ENCODE measurements around the gene GPC5. TPM values are rescaled to one million over a fixed set of nuclear protein-coding genes. Genes with fewer than 3 reads are reported as not detected.

GPC5 gene
- total RNA-seq, 1 experiment from 2014 or later, result 0.15 TPM

- peaks cover 13% of the 10 kb centered on the region; the same call in 1 of the 2 replicates for H3K27me3 Mint-ChIP-seq (ENCODE audit: low read depth)
- H3K36me3 Mint-ChIP-seq (ENCODE audit: insufficient read depth in 1 of 3, low read depth in 3 of 3), result no peaks in the 10 kb centered on the region
- no CpG with 5 or more reads among the region's 5 CpGs for WGBS (ENCODE audit: extremely low coverage, insufficient read length, low lambda C conversion rate)
- H4K5ac ChIP-seq (ENCODE audit: insufficient read length, low read depth, low read length), result no peak overlapping the region
- no peak overlapping the region for H2BK15ac ChIP-seq (ENCODE audit: low read depth, low read length)
- H2BK5ac ChIP-seq (ENCODE audit: insufficient read length, low read length), result no peak overlapping the region
- H3K23me2 ChIP-seq (ENCODE audit: insufficient read length, low read depth, low read length, poor library complexity, severe bottlenecking), result no peaks in the 10 kb centered on the region
- H3K4me3 Mint-ChIP-seq, result no peak overlapping the region
- H3T11ph ChIP-seq (ENCODE audit: low read length), result no peak overlapping the region
- H3K23ac ChIP-seq (ENCODE audit: insufficient read length, low read depth, low read length), result no peak overlapping the region
- H3K79me1 ChIP-seq (ENCODE audit: insufficient read depth, low read depth, low read length, poor library complexity, severe bottlenecking), result no peaks in the 10 kb centered on the region
- H3K14ac ChIP-seq (ENCODE audit: insufficient read depth, low read length), result no peak overlapping the region
- H3K27ac ChIP-seq (ENCODE audit: insufficient read length, low read depth, low read length), result no peak overlapping the region
- peaks cover 0 to 2% of the 10 kb centered on the region in 2 experiments; a peak in 1 of 4 replicates for H3K4me1 Mint-ChIP-seq
- DNase-seq, result no peak
- H3K27me3 ChIP-seq (ENCODE audit: insufficient read depth, low read length), result no peaks in the 10 kb centered on the region
- no peak overlapping the region for H2BK20ac ChIP-seq (ENCODE audit: low read depth, low read length, poor library complexity, severe bottlenecking)
- no peak overlapping the region for H2BK12ac ChIP-seq (ENCODE audit: insufficient read length, low read depth, low read length)
- H2BK120ac ChIP-seq (ENCODE audit: low read depth, low read length, poor library complexity, severe bottlenecking), result no peak overlapping the region
- H3K27ac Mint-ChIP-seq, result no peak overlapping the region
- TF ChIP-seq CTCF (conservative IDR thresholded peaks at IDR 0.05), result no peak
- no peaks in the 10 kb centered on the region for H3K9me3 ChIP-seq (ENCODE audit: control insufficient read depth, low read depth, low read length)
- H3K4ac ChIP-seq (ENCODE audit: low read depth, low read length), result no peak overlapping the region
- H3K56ac ChIP-seq (ENCODE audit: insufficient read length, low read depth, low read length), result no peak overlapping the region
- H3K4me2 ChIP-seq (ENCODE audit: insufficient read depth, insufficient read length, low read length), result no peak overlapping the region
- no peaks in the 10 kb centered on the region for H4K20me1 ChIP-seq (ENCODE audit: control insufficient read depth, insufficient read depth, insufficient read length)
- no peak overlapping the region for H2AK5ac ChIP-seq (ENCODE audit: insufficient read length, low read length)
- no peak overlapping the region for H2AFZ ChIP-seq (ENCODE audit: low read length)
- H4K8ac ChIP-seq (replicated peaks; ENCODE audit: insufficient read length, low read depth, low read length), result no peak overlapping the region
- H3K9ac ChIP-seq (ENCODE audit: extremely low read depth, insufficient read length, low read length), result no peak overlapping the region
- no peaks in the 10 kb centered on the region for H3K9me3 Mint-ChIP-seq
- H3K18ac ChIP-seq (ENCODE audit: insufficient read length, low read depth, low read length), result no peak overlapping the region
- H3K79me2 ChIP-seq (ENCODE audit: insufficient read depth, low read length), result no peaks in the 10 kb centered on the region
- H3K4me1 ChIP-seq (ENCODE audit: insufficient read depth, low read length), result no peaks in the 10 kb centered on the region
- H4K91ac ChIP-seq (ENCODE audit: insufficient read length, low read depth, low read length), result no peak overlapping the region
Measured at GRCh38 chr13:91482427-91482826, 84.0 kb downstream of the GPC5 start.

Data from H9 (cell line).